HepG2 (cell line): ENCODE measurements around the gene TSPAN13. TPM values are rescaled to one million over a fixed set of nuclear protein-coding genes. Genes with fewer than 3 reads are reported as not detected.

Source experiments
- ATAC-seq: fragments of 200-7000 bp; cut with Tn5 transposase; 3 replicates; pipeline ENCODE4 v1.9.1; 2020; ENCODE audit warnings: mild to moderate bottlenecking, moderate library complexity
- BruUV-seq: library from RNA; stranded (reverse); fragments of 400-500 nt; replicated peaks from 2 replicates; lab custom pipeline; 2021; lab: Mats Ljungman, UMichigan
- CTCF ChIA-PET: fragments of 300-600 bp; formaldehyde crosslinking; extraction: SDS; loops from one replicate; lab custom pipeline; 2021; ENCODE audit warnings: low total read pairs, inconsistent platforms, low intra/inter-chr PET ratio; lab: Yijun Ruan, JAX
- POLR2A ChIA-PET: fragments of 350-600 bp; sonication (Branson Sonifier 250); formaldehyde crosslinking; loops from one replicate; lab custom pipeline; 2020; ENCODE audit warnings: antibody characterized with exemption, inconsistent platforms; lab: Yijun Ruan, JAX
- DNase-seq: peaks from one replicate; pipeline ENCODE4 v3.0.0-alpha.2; 2015; ENCODE audit warnings: low spot score
- FAIRE-seq: peaks from 3 replicates; lab custom pipeline; 2011; peaks lifted over from hg19 to GRCh38; lab: Jason Lieb, UNC
- H2AFZ ChIP-seq: one replicate; pipeline ENCODE4 v1.6.1; 2011; ENCODE audit warnings: low read length, inconsistent platforms
- H3K27ac ChIP-seq: fragments of 300-600 bp; 3 replicates; pipeline ENCODE4 v1.8.0; 2011; ENCODE audit warnings: mixed run types, mild to moderate bottlenecking, mixed read lengths, low read length, inconsistent platforms; ENCODE audit not compliant: insufficient read depth; ENCODE audit errors: extremely low read length
- H3K27me3 ChIP-seq, 2 experiments: fragments of 200-600 bp in 1 of 2; 2 replicates in 1 of 2; 3 replicates in 1 of 2; pipeline versions ENCODE4 v1.6.0 to v1.8.0; 2011; ENCODE audit warnings: low read length in 2 of 2, mild to moderate bottlenecking in 2 of 2, moderate library complexity in 2 of 2, inconsistent platforms in 1 of 2; ENCODE audit not compliant: insufficient read depth in 2 of 2, control insufficient read depth in 1 of 2
- H3K36me3 ChIP-seq, 2 experiments: fragments of 200-600 bp in 1 of 2; replicated peaks in 1 of 2; 2 replicates in 1 of 2; 3 replicates in 1 of 2; pipeline versions ENCODE4 v1.5.1 to v1.8.0; 2011; ENCODE audit warnings: low read length in 2 of 2, inconsistent platforms in 1 of 2; ENCODE audit not compliant: insufficient read depth in 2 of 2, control insufficient read depth in 1 of 2
- H3K4me1 ChIP-seq: 2 replicates; pipeline ENCODE4 v1.5.1; 2012; ENCODE audit warnings: low read length, inconsistent platforms; ENCODE audit not compliant: insufficient read depth
- H3K4me2 ChIP-seq: 2 replicates; pipeline ENCODE4 v1.6.0; 2011; ENCODE audit warnings: low read depth, low read length, inconsistent platforms
- H3K4me3 ChIP-seq, 3 experiments: fragments of 200-600 bp in 1 of 3; sonication (generic), shearing (Covaris generic) in 1 of 3; replicated peaks in 1 of 3; 2 replicates each; pipeline ENCODE4 v1.5.1; 2011 to 2016; ENCODE audit warnings: low read length in 3 of 3, inconsistent platforms in 2 of 3, low read depth in 2 of 3, mild to moderate bottlenecking in 2 of 3, control low read depth in 1 of 3, mixed read lengths in 1 of 3; ENCODE audit not compliant: insufficient read depth in 1 of 3
- H3K79me2 ChIP-seq: one replicate; pipeline ENCODE4 v1.6.1; 2011; ENCODE audit warnings: low read length, inconsistent platforms; ENCODE audit not compliant: insufficient read depth
- H3K9ac ChIP-seq: 2 replicates; pipeline ENCODE4 v1.6.0; 2011; ENCODE audit warnings: mild to moderate bottlenecking, low read depth, low read length, inconsistent platforms; ENCODE audit not compliant: insufficient read depth
- H3K9me3 ChIP-seq: 2 replicates; pipeline ENCODE4 v1.5.1; 2012; ENCODE audit warnings: mild to moderate bottlenecking, low read length
- H4K20me1 ChIP-seq: 2 replicates; pipeline ENCODE4 v1.6.0; 2011; ENCODE audit warnings: inconsistent platforms, mild to moderate bottlenecking, low read length, moderate library complexity; ENCODE audit not compliant: insufficient read depth
- PCBP2 ChIP-seq: fragments of 200-400 bp; formaldehyde crosslinking; optimal IDR thresholded peaks from 2 replicates; pipeline ENCODE3; 2018; ENCODE audit warnings: low read length, low read depth; ENCODE audit not compliant: poor library complexity, severe bottlenecking
- THRA ChIP-seq: sonication (generic); formaldehyde crosslinking; IDR thresholded peaks from 2 replicates; pipeline ENCODE4 v1.4.0; 2020; ENCODE audit warnings: missing genetic modification reagents, borderline replicate concordance
- ZBTB14 ChIP-seq: sonication (generic); formaldehyde crosslinking; IDR thresholded peaks from 2 replicates; pipeline ENCODE4 v1.4.0; 2020; ENCODE audit warnings: missing genetic modification reagents
- ZMYM4 ChIP-seq: sonication (generic); formaldehyde crosslinking; IDR thresholded peaks from 2 replicates; pipeline ENCODE4 v1.8.1; 2023; ENCODE audit warnings: mild to moderate bottlenecking, missing genetic modification reagents
- ZNF674 ChIP-seq: sonication (generic); formaldehyde crosslinking; IDR thresholded peaks from 2 replicates; pipeline ENCODE4 v1.5.0; 2020; ENCODE audit warnings: low read depth, mild to moderate bottlenecking, missing genetic modification reagents
- in situ Hi-C: cut with HindIII; loops from 2 replicates; pipeline ENCODE4 v1.10.0; 2017; ENCODE audit warnings: low pct_unique_long_range_greater_than_20kb; ENCODE audit not compliant: extremely low pct_ligation_motif_present
- intact Hi-C: fragments of 100-400 bp; cut with micrococcal nuclease; formaldehyde crosslinking; loops from one replicate; pipeline ENCODE4 v1.10.0; 2022; ENCODE audit not compliant: unreplicated experiment
- polyA plus RNA-seq, 8 experiments: library from polyadenylated mRNA; depleted of rRNA in 3 of 8; stranded (reverse) in 7 of 8; unstranded in 1 of 8; fragments of >200 nt; fragmentation: Illumina TruSeq in 4 of 8; extraction: Trizol in 4 of 8; gene quantifications; 2 replicates each; pipeline versions ENCODE4 v1.2.1 to v1.2.3, GENCODE V29; 2011 to 2016; ENCODE audit warnings: low read depth in 4 of 8, missing spikeins in 1 of 8, mixed read lengths in 1 of 8; ENCODE audit not compliant: insufficient read depth in 1 of 8
- total RNA-seq, 5 experiments: library from RNA; depleted of rRNA; stranded (reverse); fragments of >200 nt; fragmentation: Illumina TruSeq; extraction: Trizol; gene quantifications; 2 replicates each; pipeline ENCODE4 v1.2.3, GENCODE V29; 2016; ENCODE audit warnings: low read depth in 1 of 5
- TF ChIP-seq, protein P1 (sequence below): sonication (generic); formaldehyde crosslinking; IDR thresholded peaks from 2 replicates; pipeline ENCODE4 v1.4.0; 2020; ENCODE audit warnings: missing genetic modification reagents, borderline replicate concordance

TSPAN13 gene
- total and polyA plus RNA-seq, 2 of the 13 experiments (the other 11 are each of a cell fraction or from before 2014, with no cell fraction given), result 5.8 to 6.2 TPM

- peaks cover 7% of the 10 kb centered on the region; the same call in 1 of the 2 replicates for H3K4me1 ChIP-seq
- H4K20me1 ChIP-seq, result no peaks in the 10 kb centered on the region
- TF ChIP-seq, protein P1, sequence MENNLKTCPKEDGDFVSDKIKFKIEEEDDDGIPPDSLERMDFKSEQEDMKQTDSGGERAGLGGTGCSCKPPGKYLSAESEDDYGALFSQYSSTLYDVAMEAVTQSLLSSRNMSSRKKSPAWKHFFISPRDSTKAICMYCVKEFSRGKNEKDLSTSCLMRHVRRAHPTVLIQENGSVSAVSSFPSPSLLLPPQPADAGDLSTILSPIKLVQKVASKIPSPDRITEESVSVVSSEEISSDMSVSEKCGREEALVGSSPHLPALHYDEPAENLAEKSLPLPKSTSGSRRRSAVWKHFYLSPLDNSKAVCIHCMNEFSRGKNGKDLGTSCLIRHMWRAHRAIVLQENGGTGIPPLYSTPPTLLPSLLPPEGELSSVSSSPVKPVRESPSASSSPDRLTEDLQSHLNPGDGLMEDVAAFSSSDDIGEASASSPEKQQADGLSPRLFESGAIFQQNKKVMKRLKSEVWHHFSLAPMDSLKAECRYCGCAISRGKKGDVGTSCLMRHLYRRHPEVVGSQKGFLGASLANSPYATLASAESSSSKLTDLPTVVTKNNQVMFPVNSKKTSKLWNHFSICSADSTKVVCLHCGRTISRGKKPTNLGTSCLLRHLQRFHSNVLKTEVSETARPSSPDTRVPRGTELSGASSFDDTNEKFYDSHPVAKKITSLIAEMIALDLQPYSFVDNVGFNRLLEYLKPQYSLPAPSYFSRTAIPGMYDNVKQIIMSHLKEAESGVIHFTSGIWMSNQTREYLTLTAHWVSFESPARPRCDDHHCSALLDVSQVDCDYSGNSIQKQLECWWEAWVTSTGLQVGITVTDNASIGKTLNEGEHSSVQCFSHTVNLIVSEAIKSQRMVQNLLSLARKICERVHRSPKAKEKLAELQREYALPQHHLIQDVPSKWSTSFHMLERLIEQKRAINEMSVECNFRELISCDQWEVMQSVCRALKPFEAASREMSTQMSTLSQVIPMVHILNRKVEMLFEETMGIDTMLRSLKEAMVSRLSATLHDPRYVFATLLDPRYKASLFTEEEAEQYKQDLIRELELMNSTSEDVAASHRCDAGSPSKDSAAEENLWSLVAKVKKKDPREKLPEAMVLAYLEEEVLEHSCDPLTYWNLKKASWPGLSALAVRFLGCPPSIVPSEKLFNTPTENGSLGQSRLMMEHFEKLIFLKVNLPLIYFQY (CRISPR knock-in tag), result no peak
- TF ChIP-seq THRA (CRISPR knock-in tag), result no peak
- TF ChIP-seq ZMYM4 (CRISPR knock-in tag), result no peak
- TF ChIP-seq PCBP2, result no peak
- TF ChIP-seq ZBTB14 (CRISPR knock-in tag), result no peak
- no peak for TF ChIP-seq ZNF674 (CRISPR knock-in tag)
- TF ChIP-seq, all 625 proteins: peak for 0
- H3K4me2 ChIP-seq, result no peak overlapping the region
- FAIRE-seq (no peak), ATAC-seq (no peak), DNase-seq (no peak)
- no peaks in the 10 kb centered on the region for H3K27me3 ChIP-seq
- no peaks in the 10 kb centered on the region for H3K9me3 ChIP-seq
- in situ Hi-C loops (no loop called here), intact Hi-C loops (no loop called here)
- POLR2A ChIA-PET, result no interaction called here
- H3K27ac ChIP-seq, result no peak overlapping the region
- no TSS peak for BruUV-seq
- no peaks in the 10 kb centered on the region for H3K36me3 ChIP-seq
- H3K4me3 ChIP-seq, result no peak overlapping the region
- CTCF ChIA-PET, result no interaction called here
- no peak overlapping the region for H2AFZ ChIP-seq
- no peak overlapping the region for H3K9ac ChIP-seq
- no peaks in the 10 kb centered on the region for H3K79me2 ChIP-seq
Observed at GRCh38 chr7:16715928-16716327, 37.6 kb upstream of the TSPAN13 start.
